NCI-H1417 treated with DMSO at 0.1 percent for 48 hours (cell line): Measurements from ENCODE around the gene CLASRP.

Experiments
- DNase-seq: peaks from one replicate; lab custom pipeline; 2025; lab: John Stamatoyannopoulos, UW

The CLASRP gene

GRCh38 chr19:45020071-45020470 is 18.8 kb upstream of the CLASRP start:
- no peak for DNase-seq

GRCh38 chr19:45021971-45022370 is 16.9 kb upstream of the CLASRP start:
- DNase-seq = no peak

GRCh38 chr19:45023048-45023447 is 15.8 kb upstream of the CLASRP start:
- no peak for DNase-seq

GRCh38 chr19:45025264-45025663 is 13.6 kb upstream of the CLASRP start:
- DNase-seq = no peak

GRCh38 chr19:45027371-45027770 is 11.5 kb upstream of the CLASRP start:
- DNase-seq = no peak

- DNase-seq = no peak
Measured at GRCh38 chr19:45030825-45031224, 8.0 kb upstream of the CLASRP start.

GRCh38 chr19:45032421-45032820 is 6.4 kb upstream of the CLASRP start:
- DNase-seq = no peak

- DNase-seq = no peak
Measured at GRCh38 chr19:45035755-45036154, 3.1 kb upstream of the CLASRP start.

- DNase-seq = no peak
Measured at GRCh38 chr19:45037393-45038169, 1.3 kb upstream of the CLASRP start.

GRCh38 chr19:45040059-45040771 is 1.4 kb downstream of the CLASRP start:
- no peak for DNase-seq

- DNase-seq = no peak
Measured at GRCh38 chr19:45041125-45041524, 2.3 kb downstream of the CLASRP start.

- DNase-seq = no peak
Measured at GRCh38 chr19:45045671-45046353, 7.0 kb downstream of the CLASRP start.

GRCh38 chr19:45046355-45046754 is 7.5 kb downstream of the CLASRP start:
- DNase-seq = no peak

- DNase-seq = no peak
Measured at GRCh38 chr19:45047188-45047797, 8.4 kb downstream of the CLASRP start.

- DNase-seq = no peak
Measured at GRCh38 chr19:45049073-45049736, 10.4 kb downstream of the CLASRP start.

GRCh38 chr19:45050036-45050435 is 11.2 kb downstream of the CLASRP start:
- no peak for DNase-seq

- DNase-seq = no peak
Measured at GRCh38 chr19:45051929-45052579, 13.2 kb downstream of the CLASRP start.

- DNase-seq = no peak
Measured at GRCh38 chr19:45056831-45057230, 18.0 kb downstream of the CLASRP start.

GRCh38 chr19:45057444-45057843 is 18.6 kb downstream of the CLASRP start:
- no peak for DNase-seq

- no peak for DNase-seq
Measured at GRCh38 chr19:45058622-45059159, 19.8 kb downstream of the CLASRP start.
